Heart right ventricle (tissue), 16 donors: Measurements from ENCODE around the gene C6orf47. TPM values are rescaled to one million over a fixed set of nuclear protein-coding genes. Genes with fewer than 3 reads are reported as not detected.

Experiments
- ATAC-seq, 8 donors: fragments of 200-7000 bp; cut with Tn5 transposase; one replicate each; pipeline ENCODE4 v1.9.1; 2020; ENCODE audit warnings: mild to moderate bottlenecking in 8 of 8, moderate library complexity in 8 of 8, moderate number of reproducible peaks in 1 of 8
- DNase-seq, 2 donors: peaks; one replicate each; pipeline ENCODE4 v3.0.0-alpha.2; 2020
- H3K27ac ChIP-seq, 10 donors: fragments of 200-600 bp; sonication (generic) in 2 of 10; one replicate each; pipeline versions ENCODE4 v1.5.0 to v1.8.0; 2020 to 2022; ENCODE audit warnings: mild to moderate bottlenecking in 3 of 10
- H3K27me3 ChIP-seq, 7 donors: fragments of 200-600 bp; one replicate each; pipeline ENCODE4 v1.8.0; 2021 to 2022; ENCODE audit warnings: mild to moderate bottlenecking in 2 of 7
- H3K36me3 ChIP-seq, 9 donors: fragments of 200-600 bp; sonication (generic) in 1 of 9; one replicate each; pipeline versions ENCODE4 v1.5.0 to v1.8.0; 2020 to 2022; ENCODE audit warnings: mild to moderate bottlenecking in 2 of 9
- H3K4me1 ChIP-seq, 9 donors: fragments of 200-600 bp; sonication (generic) in 1 of 9; one replicate each; pipeline versions ENCODE4 v1.5.0 to v1.8.0; 2020 to 2022; ENCODE audit warnings: mild to moderate bottlenecking in 4 of 9
- H3K4me3 ChIP-seq, 10 donors: fragments of 200-600 bp; sonication (generic) in 2 of 10; one replicate each; pipeline versions ENCODE4 v1.5.0 to v1.8.0; 2020 to 2022; ENCODE audit warnings: mild to moderate bottlenecking in 7 of 10, moderate library complexity in 2 of 10
- H3K9me3 ChIP-seq, 11 donors: fragments of 200-600 bp in 10 of 11; sonication (generic) in 2 of 11; one replicate each; pipeline versions ENCODE4 v1.5.0 to v1.8.0; 2013 to 2022; ENCODE audit warnings: mild to moderate bottlenecking in 2 of 11, control low read depth in 1 of 11, moderate library complexity in 1 of 11
- WGBS, 2 donors: extraction: QIAGEN DNeasy Blood & Tissue Kit; methylation state at CpG; one replicate each; pipeline ENCODE4 v1.1.7; 2013; ENCODE audit warnings: inconsistent platforms in 1 of 2; 5-methylcytosine and 5-hydroxymethylcytosine counted together
- intact Hi-C, 10 donors: fragments of 100-400 bp; cut with DNase I; formaldehyde crosslinking; loops; one replicate each; pipeline versions ENCODE4 v1.11.1 to v1.14.2; 2022
- polyA plus RNA-seq, 2 donors: library from polyadenylated mRNA; stranded (reverse); fragments of 200-250 nt; gene quantifications; one replicate each; pipeline ENCODE4 v1.2.3, GENCODE V29; 2013
- total RNA-seq, 10 donors: library from RNA; stranded (reverse); fragmentation: NEBNext Ultra II Directional in 3 of 10; extraction: Animal tissue kit (Norgen Biotek cat#: 25700) in 3 of 10; gene quantifications; one replicate each; pipeline versions ENCODE4 v1.2.1 to v1.2.4, GENCODE V29; 2021 to 2023
- TF ChIP-seq, protein P1 (sequence below), 9 donors: fragments of 200-600 bp; sonication (generic) in 2 of 9; IDR thresholded peaks; one replicate each; pipeline versions ENCODE4 v1.5.0 to v1.8.0; 2021 to 2022; ENCODE audit warnings: antibody characterized with exemption in 9 of 9, mild to moderate bottlenecking in 5 of 9, moderate library complexity in 1 of 9
- donor health status: Arrhythmogenic right ventricular cardiomyopathy.
- donor health status: ischemic (EF 13 %, LVEDD 7.1; RV severe dilation, severe dysfunction).
- donor health status: healthy with polysubstance abuse.
- donor health status: DM: no; HTN: yes; CAD: no.
- donor health status: DM: no; HTN: no; CAD: no.
- donor health status: ischemic (EF 25% LVEDD 6.9; RV normal size, moderate dysfunction).
- donor health status: ischemic (EF 25% LVEDD 5.7; RV mildly dilated, moderate dysfunction).
- donor health status: healthy.
- donor health status: DM: yes; HTN: yes; CAD: no.
- donor health status: Ischemic cardiomyopathy.
- donor health status: ischemic (EF 35%, LVEDD 5.7; RV mildly dilated, moderate dysfunction).
- donor health status: nonischemic (EF 11% LVEDD 7.7; RV severe dilation, severe dysfunction).
- donor health status: DM: yes; HTN: yes; CAD: no.
- donor health status: PGD.
- donor health status: ischemic (EF 29% LVEDD 5.4; RV normal size, mild dysfunction).
- donor health status: nonischemic (EF 23%, LVEDD 6.1; RV moderate dilation, normal function).

C6orf47 gene
- total and polyA plus RNA-seq, 12 donors: 15.9 to 23.3 (median 18.1) TPM

DNA sequence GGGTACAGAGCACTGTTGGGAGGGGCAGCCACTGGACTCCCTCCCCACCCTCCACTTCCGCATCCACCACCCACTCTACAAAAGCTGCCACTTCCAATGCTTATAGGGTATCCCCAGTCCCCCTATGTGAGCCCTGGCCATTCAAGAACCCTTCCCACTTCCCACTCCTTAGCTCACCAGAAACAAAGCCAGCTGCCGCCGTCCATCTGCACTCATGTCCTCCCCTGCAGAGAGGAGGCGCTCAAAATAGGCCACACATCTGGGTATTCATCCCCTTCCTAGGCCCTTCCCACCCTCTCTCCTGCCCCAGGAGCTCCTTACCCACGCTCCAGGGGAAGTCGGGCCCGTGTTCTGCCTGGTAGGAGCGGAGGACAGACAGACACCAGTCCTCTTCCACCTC lies 26.7 kb upstream of the C6orf47 start:
- no peaks in the 10 kb centered on the region for H3K9me3 ChIP-seq
- H3K27ac ChIP-seq: no peak overlapping the region
- intact Hi-C loops: loop anchor here in 4 of 10 donors (10.0 kb wide), 4 partner anchors 77 to 257 kb away; partner anchors contain the start of genes CFB (in 1 of the 4), NEU1 (in 1 of the 4) and SAPCD1 (in 1 of the 4)
- no peaks in the 10 kb centered on the region for H3K27me3 ChIP-seq
- TF ChIP-seq, protein P1, sequence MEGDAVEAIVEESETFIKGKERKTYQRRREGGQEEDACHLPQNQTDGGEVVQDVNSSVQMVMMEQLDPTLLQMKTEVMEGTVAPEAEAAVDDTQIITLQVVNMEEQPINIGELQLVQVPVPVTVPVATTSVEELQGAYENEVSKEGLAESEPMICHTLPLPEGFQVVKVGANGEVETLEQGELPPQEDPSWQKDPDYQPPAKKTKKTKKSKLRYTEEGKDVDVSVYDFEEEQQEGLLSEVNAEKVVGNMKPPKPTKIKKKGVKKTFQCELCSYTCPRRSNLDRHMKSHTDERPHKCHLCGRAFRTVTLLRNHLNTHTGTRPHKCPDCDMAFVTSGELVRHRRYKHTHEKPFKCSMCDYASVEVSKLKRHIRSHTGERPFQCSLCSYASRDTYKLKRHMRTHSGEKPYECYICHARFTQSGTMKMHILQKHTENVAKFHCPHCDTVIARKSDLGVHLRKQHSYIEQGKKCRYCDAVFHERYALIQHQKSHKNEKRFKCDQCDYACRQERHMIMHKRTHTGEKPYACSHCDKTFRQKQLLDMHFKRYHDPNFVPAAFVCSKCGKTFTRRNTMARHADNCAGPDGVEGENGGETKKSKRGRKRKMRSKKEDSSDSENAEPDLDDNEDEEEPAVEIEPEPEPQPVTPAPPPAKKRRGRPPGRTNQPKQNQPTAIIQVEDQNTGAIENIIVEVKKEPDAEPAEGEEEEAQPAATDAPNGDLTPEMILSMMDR (IDR thresholded peaks at IDR 0.05): no peak
- H3K4me1 ChIP-seq: peaks cover 0 to 11% (median 5%) of the 10 kb centered on the region in 9 donors
- no peak overlapping the region for H3K4me3 ChIP-seq
- 86% methylated on average over 8 of the region's 8 CpGs for WGBS, 2 donors
- DNase-seq (no peak), ATAC-seq (no peak)
- H3K36me3 ChIP-seq: peaks cover 5 to 82% (median 47%) of the 10 kb centered on the region in 9 donors

DNA sequence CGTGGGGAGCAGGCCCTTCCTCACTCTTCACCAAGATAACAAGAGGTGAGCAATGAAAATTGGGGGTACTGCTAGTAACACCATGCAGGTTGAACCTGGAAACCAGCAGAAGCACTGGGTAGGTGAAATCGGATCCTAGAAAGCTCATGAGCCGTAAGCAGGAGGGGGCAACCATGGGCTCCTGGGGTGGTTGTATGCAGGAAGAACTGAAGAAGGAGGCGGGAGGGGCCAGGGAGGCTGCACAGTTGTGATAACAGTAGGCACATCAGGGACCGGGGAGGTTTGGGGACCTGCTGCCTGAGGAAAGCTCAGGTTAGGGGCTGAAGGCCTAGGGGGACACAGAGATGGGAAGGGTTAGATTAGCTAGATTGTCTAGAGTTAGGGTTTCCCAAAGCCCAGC lies 25.9 kb upstream of the C6orf47 start:
- TF ChIP-seq, protein P1 (IDR thresholded peaks at IDR 0.05): no peak
- intact Hi-C loops: loop anchor here in 4 of 10 donors (10.0 kb wide), 4 partner anchors 78 to 258 kb away; partner anchors contain the start of genes CFB (in 1 of the 4), NEU1 (in 1 of the 4) and SAPCD1 (in 1 of the 4)
- Histone ChIP-seq H3K27me3 (no peaks in the 10 kb centered on the region), H3K4me1 (peaks cover 0 to 15% (median 9%) of the 10 kb centered on the region in 9 donors), H3K27ac (no peak overlapping the region), H3K4me3 (no peak overlapping the region), H3K9me3 (no peaks in the 10 kb centered on the region), H3K36me3 (peaks cover 2 to 74% (median 41%) of the 10 kb centered on the region in 9 donors)
- no peak for DNase-seq
- ATAC-seq: no peak
- WGBS, 2 donors: 74 to 85% methylated on average over 5 of the region's 5 CpGs

DNA sequence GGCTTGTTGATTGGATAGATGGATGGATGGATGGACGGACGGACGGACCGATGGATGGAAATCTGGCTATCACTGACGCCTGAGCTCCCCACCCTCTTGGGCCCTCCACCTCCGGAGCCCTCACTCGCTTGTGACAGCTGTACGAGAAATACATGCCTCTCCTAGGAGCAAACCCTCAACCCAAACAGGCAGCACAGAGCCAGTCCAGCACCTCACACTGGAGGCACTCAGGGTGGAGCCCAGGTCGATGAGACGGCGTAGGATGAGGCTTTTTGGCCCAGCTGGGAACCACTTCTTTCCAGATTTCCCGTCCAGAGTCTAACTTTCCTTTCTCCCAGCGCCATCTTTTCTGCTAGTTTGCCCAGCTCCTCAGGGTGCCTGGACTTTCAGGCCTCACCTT lies 23.0 kb upstream of the C6orf47 start:
- WGBS, 2 donors: 72 to 78% methylated on average over 13 of the region's 13 CpGs
- H3K9me3 ChIP-seq: no peaks in the 10 kb centered on the region
- intact Hi-C loops: loop anchor here in 9 of 10 donors (5.0 to 10.0 kb wide), 10 partner anchors 44 to 274 kb away; partner anchors contain the start of genes CFB (in 1 of the 9), CLIC1 (in 1 of the 9), DDAH2 (in 1 of the 9) and NELFE (in 1 of the 9)
- H3K4me3 ChIP-seq: peak overlapping the region in 1 of 10 donors; percentile 36
- no peaks in the 10 kb centered on the region for H3K27me3 ChIP-seq
- H3K36me3 ChIP-seq: peaks cover 0 to 45% (median 21%) of the 10 kb centered on the region in 9 donors
- peaks cover 5 to 27% (median 22%) of the 10 kb centered on the region in 9 donors for H3K4me1 ChIP-seq
- no peak overlapping the region for H3K27ac ChIP-seq
- TF ChIP-seq, protein P1 (IDR thresholded peaks at IDR 0.05): no peak
- DNase-seq (no peak), ATAC-seq (no peak)

DNA sequence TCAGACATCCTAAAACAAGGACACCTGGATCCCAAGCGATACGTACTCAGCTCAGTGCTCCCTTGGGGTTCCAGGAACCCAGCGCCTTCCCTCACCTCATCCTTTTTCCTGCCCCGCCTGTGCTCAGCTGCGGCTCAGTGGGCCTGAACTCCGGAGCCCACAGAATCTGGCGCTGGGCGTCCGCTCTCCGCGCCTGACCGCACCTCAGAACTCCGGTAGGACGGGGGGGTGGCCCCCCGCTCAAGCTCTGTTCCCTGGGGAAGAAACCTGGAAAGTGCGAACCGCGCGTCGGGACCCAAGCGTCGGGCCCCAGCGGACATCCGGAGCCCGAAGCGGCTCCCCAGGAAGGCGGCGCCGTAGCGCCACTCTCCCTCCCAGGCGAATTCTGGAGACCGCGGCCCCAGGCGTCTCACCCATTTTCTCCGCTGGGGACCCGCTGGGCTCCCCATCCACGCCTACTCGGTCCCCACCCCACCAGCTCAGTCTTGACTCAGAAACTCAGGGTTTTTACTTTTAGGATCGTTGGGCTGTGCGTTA lies 20.6 kb upstream of the C6orf47 start:
- no peaks in the 10 kb centered on the region for H3K27me3 ChIP-seq
- ATAC-seq (peak; percentile 50 to 87 (median 76)), DNase-seq (peak in 1 of 2 donors; percentile 55)
- peak overlapping the region in 9 of 10 donors; percentile 34 to 84 (median 66) for H3K27ac ChIP-seq
- H3K36me3 ChIP-seq: peaks cover 0 to 25% (median 0%) of the 10 kb centered on the region in 9 donors
- intact Hi-C loops: loop anchor here in 9 of 10 donors (2.0 to 10.0 kb wide), 12 partner anchors 46 to 276 kb away; partner anchors contain the start of genes CFB (in 1 of the 9), CLIC1 (in 1 of the 9), DDAH2 (in 1 of the 9) and NELFE (in 1 of the 9)
- H3K9me3 ChIP-seq: no peaks in the 10 kb centered on the region
- TF ChIP-seq, protein P1 (IDR thresholded peaks at IDR 0.05): peak in 4 of 9 donors; percentile 21 to 35 (median 28)
- peak overlapping the region; percentile 42 to 68 (median 58) for H3K4me3 ChIP-seq
- peaks cover 5 to 27% (median 22%) of the 10 kb centered on the region in 9 donors for H3K4me1 ChIP-seq
- 0 to 1% methylated on average over 40 of the region's 40 CpGs for WGBS, 2 donors
